NCI-H2171 treated with DMSO at 0.1 percent for 48 hours (cell line): ENCODE measurements around the gene HDAC4.
A peak's percentile ranks its signal among the peaks of the same experiment; 100 is the strongest.

Experiments
- DNase-seq: peaks from one replicate; lab custom pipeline; 2025; lab: John Stamatoyannopoulos, UW

Gene HDAC4

GRCh38 chr2:239308661-239309397 is 92.0 kb downstream of the HDAC4 start:
- DNase-seq, result no peak

- no peak for DNase-seq
Measured at GRCh38 chr2:239307921-239308613, 92.8 kb downstream of the HDAC4 start.

GRCh38 chr2:239307221-239307569 is 93.6 kb downstream of the HDAC4 start:
- DNase-seq, result no peak

GRCh38 chr2:239306274-239307220 is 94.3 kb downstream of the HDAC4 start:
- no peak for DNase-seq

- DNase-seq, result no peak
Measured at GRCh38 chr2:239305771-239306170, 95.0 kb downstream of the HDAC4 start.

- DNase-seq, result no peak
Measured at GRCh38 chr2:239305222-239305575, 95.6 kb downstream of the HDAC4 start.

- DNase-seq, result no peak
Measured at GRCh38 chr2:239304533-239305221, 96.1 kb downstream of the HDAC4 start.

GRCh38 chr2:239303711-239304532 is 96.9 kb downstream of the HDAC4 start:
- DNase-seq, result no peak

- DNase-seq, result no peak
Measured at GRCh38 chr2:239302808-239303557, 97.8 kb downstream of the HDAC4 start.

- no peak for DNase-seq
Measured at GRCh38 chr2:239302083-239302807, 98.6 kb downstream of the HDAC4 start.

GRCh38 chr2:239300871-239301735 is 99.7 kb downstream of the HDAC4 start:
- DNase-seq, result no peak

GRCh38 chr2:239300242-239300641 is 100.6 kb downstream of the HDAC4 start:
- DNase-seq, result no peak

- peak; percentile 61 for DNase-seq
Measured at GRCh38 chr2:239299218-239299939, 101.4 kb downstream of the HDAC4 start.

- DNase-seq, result no peak
Measured at GRCh38 chr2:239298116-239298804, 102.6 kb downstream of the HDAC4 start.

GRCh38 chr2:239297142-239298004 is 103.4 kb downstream of the HDAC4 start:
- no peak for DNase-seq
